Activated CD4-positive, alpha-beta memory T cell treated with anti-CD3 and anti-CD28 coated beads for 36 hours (primary cell): ENCODE results near the gene CPLANE1. TPM values are rescaled to one million over a fixed set of nuclear protein-coding genes. Genes with fewer than 3 reads are reported as not detected.
"Not testable (repeated sequence)": the region's sequence is repeated elsewhere in the genome, so short reads cannot be mapped to it uniquely, and the experiment has no call there.

Source experiments
- CTCF ChIA-PET: fragments of 350-600 bp; sonication (Branson Sonifier 250); formaldehyde crosslinking; loops from one replicate; lab custom pipeline; 2021; ENCODE audit warnings: antibody characterized with exemption, inconsistent platforms; lab: Charles Lee
- POLR2A ChIA-PET: fragments of 350-600 bp; sonication (Branson Sonifier 250); formaldehyde crosslinking; loops from one replicate; lab custom pipeline; 2021; ENCODE audit warnings: antibody characterized with exemption; lab: Charles Lee
- DNase-seq: peaks from one replicate; pipeline ENCODE4 v3.0.0-alpha.2; 2020
- H3K27ac Mint-ChIP-seq: one replicate; pipeline ENCODE4 v1.8.0; 2021; ENCODE audit warnings: mixed read lengths
- H3K27me3 Mint-ChIP-seq: one replicate; pipeline ENCODE4 v1.8.0; 2021; ENCODE audit warnings: mixed read lengths
- H3K36me3 Mint-ChIP-seq: one replicate; pipeline ENCODE4 v1.8.0; 2021; ENCODE audit warnings: mixed read lengths
- H3K4me1 Mint-ChIP-seq: one replicate; pipeline ENCODE4 v1.8.0; 2021; ENCODE audit warnings: low read depth, mixed read lengths
- H3K4me3 Mint-ChIP-seq: one replicate; pipeline ENCODE4 v1.8.0; 2021; ENCODE audit warnings: mild to moderate bottlenecking, mixed read lengths
- H3K9me3 Mint-ChIP-seq: one replicate; pipeline ENCODE4 v1.8.0; 2021; ENCODE audit warnings: mixed read lengths
- intact Hi-C: fragments of 100-400 bp; cut with micrococcal nuclease; formaldehyde crosslinking; loops from one replicate; pipeline ENCODE4 v1.15.1; 2023
- total RNA-seq, 2 experiments: library from RNA; stranded (reverse); gene quantifications; one replicate each; pipeline ENCODE4 v1.2.3, GENCODE V29; 2021

Gene CPLANE1
- total RNA-seq, 2 experiments from 2014 or later: 4.4 to 5.8 TPM

GRCh38 chr5:37082977-37083376 is 166.2 kb downstream of the CPLANE1 start:
- peaks cover 13% of the 10 kb centered on the region for H3K36me3 Mint-ChIP-seq
- H3K9me3 Mint-ChIP-seq, H3K4me3 Mint-ChIP-seq, CTCF ChIA-PET, H3K4me1 Mint-ChIP-seq, DNase-seq, H3K27me3 Mint-ChIP-seq, POLR2A ChIA-PET, H3K27ac Mint-ChIP-seq, intact Hi-C loops: not testable (repeated sequence)

GRCh38 chr5:37080697-37081096 is 168.5 kb downstream of the CPLANE1 start:
- DNase-seq: no peak
- intact Hi-C loops: no loop called here
- POLR2A ChIA-PET: no interaction called here
- Mint-ChIP-seq H3K4me1 (no peaks in the 10 kb centered on the region), H3K4me3 (no peak overlapping the region), H3K27ac (no peak overlapping the region), H3K27me3 (no peaks in the 10 kb centered on the region), H3K36me3 (peaks cover 13% of the 10 kb centered on the region), H3K9me3 (no peaks in the 10 kb centered on the region)
- CTCF ChIA-PET: no interaction called here

GRCh38 chr5:37077146-37077545 is 172.0 kb downstream of the CPLANE1 start:
- POLR2A ChIA-PET: no interaction called here
- CTCF ChIA-PET: no interaction called here

GRCh38 chr5:37075399-37075950 is 173.7 kb downstream of the CPLANE1 start:
- Mint-ChIP-seq H3K27me3 (no peaks in the 10 kb centered on the region), H3K27ac (no peak overlapping the region), H3K4me1 (no peaks in the 10 kb centered on the region), H3K4me3 (no peak overlapping the region), H3K36me3 (peaks cover 10% of the 10 kb centered on the region), H3K9me3 (no peaks in the 10 kb centered on the region)
- no peak for DNase-seq
- CTCF ChIA-PET: no interaction called here
- intact Hi-C loops: no loop called here
- POLR2A ChIA-PET: interaction anchor here (1.1 kb wide), 1 partner anchor 40 kb away, joined by 4 read pairs; no protein-coding TSS in a partner anchor

More at GRCh38 chr5:37077146-37077545, 172.0 kb downstream of the CPLANE1 start:
- intact Hi-C loops: no loop called here
- Mint-ChIP-seq H3K27me3 (no peaks in the 10 kb centered on the region), H3K36me3 (peaks cover 11% of the 10 kb centered on the region), H3K4me3 (no peak overlapping the region), H3K9me3 (no peaks in the 10 kb centered on the region), H3K27ac (no peak overlapping the region), H3K4me1 (no peaks in the 10 kb centered on the region)
- DNase-seq: no peak

- intact Hi-C loops: no loop called here
- POLR2A ChIA-PET: no interaction called here
- Mint-ChIP-seq H3K4me3 (no peak overlapping the region), H3K36me3 (no peaks in the 10 kb centered on the region), H3K4me1 (no peaks in the 10 kb centered on the region), H3K27me3 (no peaks in the 10 kb centered on the region), H3K9me3 (no peaks in the 10 kb centered on the region), H3K27ac (no peak overlapping the region)
- no peak for DNase-seq
- CTCF ChIA-PET: no interaction called here
Observed at GRCh38 chr5:37071901-37072581, 177.1 kb downstream of the CPLANE1 start.

GRCh38 chr5:37071487-37071886 is 177.7 kb downstream of the CPLANE1 start:
- Mint-ChIP-seq H3K4me1 (no peaks in the 10 kb centered on the region), H3K36me3 (no peaks in the 10 kb centered on the region), H3K4me3 (no peak overlapping the region), H3K27ac (no peak overlapping the region), H3K9me3 (no peaks in the 10 kb centered on the region), H3K27me3 (no peaks in the 10 kb centered on the region)
- POLR2A ChIA-PET: no interaction called here
- intact Hi-C loops: no loop called here
- CTCF ChIA-PET: no interaction called here
- no peak for DNase-seq

GRCh38 chr5:37064442-37064841 is 184.7 kb downstream of the CPLANE1 start:
- Mint-ChIP-seq H3K9me3 (no peaks in the 10 kb centered on the region), H3K27ac (no peak overlapping the region), H3K27me3 (no peaks in the 10 kb centered on the region), H3K36me3 (peaks cover 18% of the 10 kb centered on the region), H3K4me3 (no peak overlapping the region), H3K4me1 (no peaks in the 10 kb centered on the region)
- intact Hi-C loops: no loop called here
- ChIA-PET POLR2A (no interaction called here), CTCF (interaction anchor here (0.6 kb wide), 1 partner anchor 129 kb away, joined by 3 read pairs; no protein-coding TSS in a partner anchor)
- no peak for DNase-seq

- ChIA-PET POLR2A (no interaction called here), CTCF (no interaction called here)
- no peaks in the 10 kb centered on the region for H3K27me3 Mint-ChIP-seq
- intact Hi-C loops: no loop called here
- no peaks in the 10 kb centered on the region for H3K4me1 Mint-ChIP-seq
- DNase-seq: no peak
- H3K4me3 Mint-ChIP-seq: no peak overlapping the region
- H3K9me3 Mint-ChIP-seq: no peaks in the 10 kb centered on the region
- H3K27ac Mint-ChIP-seq: no peak overlapping the region
- peaks cover 21% of the 10 kb centered on the region for H3K36me3 Mint-ChIP-seq
Observed at GRCh38 chr5:37063739-37064138, 185.4 kb downstream of the CPLANE1 start.

- no peaks in the 10 kb centered on the region for H3K9me3 Mint-ChIP-seq
- POLR2A ChIA-PET: no interaction called here
- H3K4me1 Mint-ChIP-seq: no peaks in the 10 kb centered on the region
- peaks cover 31% of the 10 kb centered on the region for H3K36me3 Mint-ChIP-seq
- DNase-seq: no peak
- intact Hi-C loops: no loop called here
- CTCF ChIA-PET: interaction anchor here (0.6 kb wide), 1 partner anchor 330 kb away, joined by 5 read pairs; no protein-coding TSS in a partner anchor
- no peak overlapping the region for H3K27ac Mint-ChIP-seq
- no peak overlapping the region for H3K4me3 Mint-ChIP-seq
- H3K27me3 Mint-ChIP-seq: no peaks in the 10 kb centered on the region
Observed at GRCh38 chr5:37060030-37060429, 189.1 kb downstream of the CPLANE1 start.

GRCh38 chr5:37056762-37057161 is 192.4 kb downstream of the CPLANE1 start:
- intact Hi-C loops: no loop called here

More at GRCh38 chr5:37056762-37057161, 192.4 kb downstream of the CPLANE1 start:
- H3K36me3 Mint-ChIP-seq: peaks cover 30% of the 10 kb centered on the region
- CTCF ChIA-PET: no interaction called here
- H3K27me3 Mint-ChIP-seq: no peaks in the 10 kb centered on the region
- H3K9me3 Mint-ChIP-seq: no peaks in the 10 kb centered on the region
- POLR2A ChIA-PET: no interaction called here
- H3K27ac Mint-ChIP-seq: no peak overlapping the region
- no peak overlapping the region for H3K4me3 Mint-ChIP-seq
- no peaks in the 10 kb centered on the region for H3K4me1 Mint-ChIP-seq
- DNase-seq: no peak

Other genes starting within 250 kb of the CPLANE1 start
- 10 to 100 TPM; 74.6 to 75.6 TPM for gene NUP155, start 121.7 kb upstream of the CPLANE1 start, total RNA-seq
- gene WDR70, start 129.9 kb upstream of the CPLANE1 start, total RNA-seq: 10 to 100 TPM; 34.4 to 36.9 TPM